ENCODE measurements around the gene LRFN4.

LRFN4 gene

DNA sequence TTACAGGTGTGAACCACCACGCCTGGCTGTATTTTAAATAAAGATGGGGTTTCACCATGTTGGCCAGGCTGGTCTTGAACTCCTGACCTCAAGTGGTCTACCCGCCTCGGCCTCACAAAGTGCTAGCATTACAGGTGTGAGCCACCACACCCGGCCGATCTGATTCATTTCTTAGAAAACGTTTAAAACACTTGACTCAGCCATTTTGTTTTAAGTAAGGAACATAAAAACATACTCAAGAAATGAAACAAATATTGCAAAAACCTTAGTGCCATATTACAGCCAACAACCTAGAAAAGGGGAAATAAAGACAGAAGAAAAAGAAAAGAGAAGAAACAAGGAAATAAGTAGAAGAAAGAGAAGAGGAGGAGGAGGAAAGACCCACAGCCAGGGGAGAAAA, 17.4 kb downstream of the LRFN4 start:
- DNase-seq (ENCODE audit: low read depth), result no peak
- TF ChIP-seq, protein P1, sequence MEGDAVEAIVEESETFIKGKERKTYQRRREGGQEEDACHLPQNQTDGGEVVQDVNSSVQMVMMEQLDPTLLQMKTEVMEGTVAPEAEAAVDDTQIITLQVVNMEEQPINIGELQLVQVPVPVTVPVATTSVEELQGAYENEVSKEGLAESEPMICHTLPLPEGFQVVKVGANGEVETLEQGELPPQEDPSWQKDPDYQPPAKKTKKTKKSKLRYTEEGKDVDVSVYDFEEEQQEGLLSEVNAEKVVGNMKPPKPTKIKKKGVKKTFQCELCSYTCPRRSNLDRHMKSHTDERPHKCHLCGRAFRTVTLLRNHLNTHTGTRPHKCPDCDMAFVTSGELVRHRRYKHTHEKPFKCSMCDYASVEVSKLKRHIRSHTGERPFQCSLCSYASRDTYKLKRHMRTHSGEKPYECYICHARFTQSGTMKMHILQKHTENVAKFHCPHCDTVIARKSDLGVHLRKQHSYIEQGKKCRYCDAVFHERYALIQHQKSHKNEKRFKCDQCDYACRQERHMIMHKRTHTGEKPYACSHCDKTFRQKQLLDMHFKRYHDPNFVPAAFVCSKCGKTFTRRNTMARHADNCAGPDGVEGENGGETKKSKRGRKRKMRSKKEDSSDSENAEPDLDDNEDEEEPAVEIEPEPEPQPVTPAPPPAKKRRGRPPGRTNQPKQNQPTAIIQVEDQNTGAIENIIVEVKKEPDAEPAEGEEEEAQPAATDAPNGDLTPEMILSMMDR (IDR thresholded peaks at IDR 0.05; ENCODE audit: control insufficient read depth, insufficient read depth, low read depth, low read length, missing control alignments), result no peak
- no peak overlapping the region for H3K4me3 ChIP-seq (ENCODE audit: control insufficient read depth, low read depth, low read length)

DNA sequence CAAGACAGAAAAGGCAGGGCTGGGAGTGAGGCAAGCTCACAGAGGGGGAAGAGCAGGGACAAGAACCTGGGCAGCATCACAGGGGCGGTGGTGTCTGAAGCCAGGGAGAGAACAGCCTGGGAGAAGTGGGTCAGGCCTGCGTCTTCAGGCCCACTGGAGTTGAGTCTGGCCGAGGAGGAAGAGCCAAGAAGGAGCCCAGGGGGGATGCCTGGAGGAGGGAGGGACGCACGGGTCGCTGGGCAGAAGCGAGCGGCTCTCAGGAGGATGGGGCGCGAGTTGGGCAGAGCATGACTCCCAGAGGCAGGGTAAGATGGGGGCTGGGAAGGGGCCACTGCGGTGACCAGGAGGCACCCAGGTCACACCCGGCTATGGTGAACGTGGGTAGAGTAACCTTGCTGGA, 18.5 kb downstream of the LRFN4 start:
- H3K4me3 ChIP-seq (ENCODE audit: control insufficient read depth, low read depth, low read length), result no peak overlapping the region
- DNase-seq (ENCODE audit: low read depth), result no peak
- TF ChIP-seq, protein P1 (IDR thresholded peaks at IDR 0.05; ENCODE audit: control insufficient read depth, insufficient read depth, low read depth, low read length, missing control alignments), result no peak

DNA sequence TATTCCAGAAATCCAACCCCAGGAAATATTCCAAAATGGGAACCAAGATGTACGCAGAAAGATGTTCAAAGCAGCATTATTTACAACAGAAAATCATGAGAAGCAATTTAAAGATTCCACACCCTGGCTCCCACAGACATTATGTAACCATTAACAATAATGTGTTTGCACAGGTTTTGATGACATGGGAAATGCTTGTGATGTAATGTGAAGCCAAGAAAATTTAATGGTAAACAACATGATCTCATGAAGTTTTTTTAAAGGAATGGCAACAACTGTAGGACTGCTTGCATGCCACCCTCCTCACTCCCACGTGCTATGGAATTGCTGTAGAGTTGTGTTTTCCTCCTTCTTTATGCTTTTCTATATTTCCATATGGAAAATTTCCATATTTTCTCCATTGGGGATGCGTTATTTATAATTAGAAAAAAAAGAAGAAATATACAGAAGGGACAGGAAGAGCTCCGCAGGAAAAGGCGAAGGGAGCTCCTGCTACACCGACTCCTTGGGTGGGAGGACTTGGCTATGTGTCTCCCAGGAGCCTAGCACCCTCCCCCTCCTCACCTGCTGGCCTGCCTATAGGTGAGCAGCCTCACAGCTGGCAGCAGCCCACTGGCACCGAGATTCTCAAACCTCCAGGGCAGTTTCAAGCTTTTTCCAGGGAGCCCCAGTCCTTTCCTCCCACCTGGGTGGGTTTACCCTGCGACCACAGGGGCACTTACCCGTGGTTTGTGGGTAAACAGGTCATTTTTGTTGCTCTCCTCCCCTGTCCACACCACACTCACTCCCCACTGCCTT, 20.9 kb downstream of the LRFN4 start:
- no peak for DNase-seq (ENCODE audit: low read depth)
- TF ChIP-seq, protein P1 (IDR thresholded peaks at IDR 0.05; ENCODE audit: control insufficient read depth, insufficient read depth, low read depth, low read length, missing control alignments), result no peak
- no peak overlapping the region for H3K4me3 ChIP-seq (ENCODE audit: control insufficient read depth, low read depth, low read length)

DNA sequence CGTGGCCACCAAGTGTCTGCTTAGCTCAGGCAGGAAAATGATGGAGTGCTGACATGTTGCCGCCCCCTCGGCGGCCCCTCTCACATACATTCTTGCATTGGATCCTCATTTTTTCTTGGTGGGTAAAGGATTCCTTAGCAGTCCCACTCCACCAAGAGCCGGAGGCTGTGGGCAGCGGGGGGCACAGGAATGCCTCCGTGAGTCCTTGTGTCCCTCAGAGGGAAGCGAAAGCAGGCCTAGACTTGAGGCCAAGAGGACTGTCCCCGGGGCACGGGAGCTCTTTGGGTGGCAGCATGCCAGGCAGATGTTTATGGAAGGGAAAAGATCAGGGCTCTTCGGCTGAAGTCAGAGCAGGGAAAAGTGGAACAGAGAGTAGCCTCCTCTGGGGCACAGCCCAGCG, 21.6 kb downstream of the LRFN4 start:
- DNase-seq (ENCODE audit: low read depth), result no peak
- TF ChIP-seq, protein P1 (IDR thresholded peaks at IDR 0.05; ENCODE audit: control insufficient read depth, insufficient read depth, low read depth, low read length, missing control alignments), result no peak
- H3K4me3 ChIP-seq (ENCODE audit: control insufficient read depth, low read depth, low read length), result no peak overlapping the region

DNA sequence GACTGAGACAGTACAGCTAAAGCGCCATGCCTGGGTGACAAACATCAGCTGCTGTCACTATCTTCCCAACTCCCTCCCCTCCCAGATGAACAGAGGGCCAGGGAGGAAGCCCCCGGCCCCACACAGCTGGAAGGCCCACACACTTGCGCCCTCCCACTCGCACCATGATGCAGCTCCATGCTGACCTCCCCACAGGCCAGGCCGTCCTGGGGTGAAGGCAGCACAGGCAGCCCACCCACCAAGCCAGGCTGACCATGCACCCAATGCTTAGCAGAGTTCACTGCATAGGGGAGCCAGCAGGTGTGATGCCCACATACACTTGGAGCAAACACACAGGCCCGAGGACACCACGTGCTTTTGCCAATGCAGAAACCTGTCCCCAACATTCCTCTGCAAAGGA, 22.1 kb downstream of the LRFN4 start:
- TF ChIP-seq, protein P1 (IDR thresholded peaks at IDR 0.05; ENCODE audit: control insufficient read depth, insufficient read depth, low read depth, low read length, missing control alignments), result no peak
- no peak overlapping the region for H3K4me3 ChIP-seq (ENCODE audit: control insufficient read depth, low read depth, low read length)
- no peak for DNase-seq (ENCODE audit: low read depth)

DNA sequence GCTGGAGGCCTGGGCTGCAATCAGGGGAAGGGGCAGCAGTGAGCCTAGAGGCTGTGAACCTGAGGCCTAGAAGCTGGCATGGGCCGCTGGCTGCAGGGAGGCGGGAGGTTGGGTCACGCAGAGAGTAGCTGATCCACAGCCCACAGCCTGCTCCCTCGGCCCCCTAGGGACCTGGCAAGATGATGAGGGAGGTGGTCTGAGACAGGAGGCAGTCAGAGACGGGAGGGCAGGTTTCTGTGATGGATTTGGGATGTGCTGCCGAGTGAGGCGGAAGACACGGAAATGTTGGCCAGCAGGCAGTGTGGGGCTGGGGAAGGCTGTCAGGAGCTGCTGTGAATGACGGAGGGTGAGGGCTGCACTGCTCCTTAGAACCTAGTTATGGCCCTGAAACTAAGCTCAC, 22.7 kb downstream of the LRFN4 start:
- no peak for DNase-seq (ENCODE audit: low read depth)
- no peak overlapping the region for H3K4me3 ChIP-seq (ENCODE audit: control insufficient read depth, low read depth, low read length)
- TF ChIP-seq, protein P1 (IDR thresholded peaks at IDR 0.05; ENCODE audit: control insufficient read depth, insufficient read depth, low read depth, low read length, missing control alignments), result no peak
